ENCODE measurements around the gene AQP3.

The AQP3 gene

DNA sequence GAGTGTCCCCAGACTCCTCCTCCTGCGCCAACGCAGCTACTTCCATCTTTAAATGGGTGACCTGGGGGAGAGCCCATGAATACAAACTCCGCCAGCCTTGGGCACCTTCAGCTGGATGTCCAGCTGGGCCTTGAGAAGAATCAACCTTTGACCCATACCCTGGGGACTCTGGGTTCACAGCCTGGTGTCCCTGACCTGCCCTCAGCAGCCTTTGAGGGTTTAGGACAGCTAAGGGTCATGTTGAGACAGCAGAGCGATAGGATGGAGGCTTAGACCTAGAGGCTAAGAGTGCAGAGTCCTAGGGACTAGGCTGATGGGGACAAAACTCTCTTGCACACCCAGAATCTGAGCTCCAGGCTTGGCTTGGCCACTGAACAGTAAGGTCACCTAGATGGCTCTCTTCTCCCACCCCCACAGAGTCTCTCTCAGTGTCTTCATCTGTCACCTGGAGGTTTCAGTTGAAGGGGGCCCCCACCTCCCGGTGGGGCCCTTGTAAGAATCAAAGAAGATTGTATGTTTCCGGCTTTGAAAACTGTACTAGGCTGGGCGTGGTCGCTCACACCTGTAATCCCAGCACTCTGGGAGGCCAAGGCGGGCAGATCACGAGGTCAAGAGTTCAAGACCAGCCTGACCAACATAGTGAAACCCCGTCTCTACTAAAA lies 6.7 kb upstream of the AQP3 start:
- peaks cover 3% of the 10 kb centered on the region for H3K27me3 ChIP-seq
- no peaks in the 10 kb centered on the region for H3K4me1 ChIP-seq (ENCODE audit: control insufficient read depth in 1 of 2, insufficient read depth in 1 of 2, low read depth in 1 of 2, low read length in 1 of 2)
- TF ChIP-seq, protein P1, sequence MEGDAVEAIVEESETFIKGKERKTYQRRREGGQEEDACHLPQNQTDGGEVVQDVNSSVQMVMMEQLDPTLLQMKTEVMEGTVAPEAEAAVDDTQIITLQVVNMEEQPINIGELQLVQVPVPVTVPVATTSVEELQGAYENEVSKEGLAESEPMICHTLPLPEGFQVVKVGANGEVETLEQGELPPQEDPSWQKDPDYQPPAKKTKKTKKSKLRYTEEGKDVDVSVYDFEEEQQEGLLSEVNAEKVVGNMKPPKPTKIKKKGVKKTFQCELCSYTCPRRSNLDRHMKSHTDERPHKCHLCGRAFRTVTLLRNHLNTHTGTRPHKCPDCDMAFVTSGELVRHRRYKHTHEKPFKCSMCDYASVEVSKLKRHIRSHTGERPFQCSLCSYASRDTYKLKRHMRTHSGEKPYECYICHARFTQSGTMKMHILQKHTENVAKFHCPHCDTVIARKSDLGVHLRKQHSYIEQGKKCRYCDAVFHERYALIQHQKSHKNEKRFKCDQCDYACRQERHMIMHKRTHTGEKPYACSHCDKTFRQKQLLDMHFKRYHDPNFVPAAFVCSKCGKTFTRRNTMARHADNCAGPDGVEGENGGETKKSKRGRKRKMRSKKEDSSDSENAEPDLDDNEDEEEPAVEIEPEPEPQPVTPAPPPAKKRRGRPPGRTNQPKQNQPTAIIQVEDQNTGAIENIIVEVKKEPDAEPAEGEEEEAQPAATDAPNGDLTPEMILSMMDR (IDR thresholded peaks at IDR 0.05) = no peak
- no peak overlapping the region for H3K27ac ChIP-seq
- no peaks in the 10 kb centered on the region for H3K36me3 ChIP-seq
- no peaks in the 10 kb centered on the region for H3K9me3 ChIP-seq
- no peak overlapping the region for H3K4me3 ChIP-seq (ENCODE audit: low read depth in 1 of 2, low read length in 1 of 2)

DNA sequence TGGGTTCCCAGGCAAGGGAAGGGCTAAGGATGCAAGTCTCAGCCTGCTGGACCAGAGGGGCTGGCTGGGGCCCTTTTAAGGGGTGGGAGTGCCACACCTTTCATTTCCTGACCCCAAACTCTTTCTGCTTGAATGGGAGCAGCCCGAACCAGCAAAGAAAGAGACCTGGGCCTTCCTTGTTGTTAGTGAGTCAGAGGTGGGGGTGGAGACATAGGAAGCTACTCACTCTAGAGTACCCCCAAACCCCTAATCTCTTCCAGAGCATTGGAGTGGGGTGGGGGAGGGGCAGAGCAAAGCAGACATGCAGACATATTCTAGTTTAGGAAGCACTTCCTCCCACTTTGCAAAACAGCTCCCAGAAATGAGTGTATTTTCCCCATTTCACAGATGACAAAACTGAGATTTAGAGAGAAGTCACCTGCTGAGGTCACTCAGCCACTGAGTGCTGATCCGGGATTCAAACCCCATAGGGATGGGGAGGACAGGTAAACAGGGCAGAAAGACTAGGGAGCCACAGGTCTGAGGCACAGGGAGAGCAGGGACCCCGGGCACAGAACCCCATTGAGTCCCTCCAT lies 6.0 kb upstream of the AQP3 start:
- H3K36me3 ChIP-seq = no peaks in the 10 kb centered on the region
- H3K27ac ChIP-seq = no peak overlapping the region
- no peaks in the 10 kb centered on the region for H3K9me3 ChIP-seq
- no peaks in the 10 kb centered on the region for H3K4me1 ChIP-seq (ENCODE audit: control insufficient read depth in 1 of 2, insufficient read depth in 1 of 2, low read depth in 1 of 2, low read length in 1 of 2)
- TF ChIP-seq, protein P1 (IDR thresholded peaks at IDR 0.05) = no peak
- H3K27me3 ChIP-seq = peaks cover 10% of the 10 kb centered on the region
- H3K4me3 ChIP-seq (ENCODE audit: low read depth in 1 of 2, low read length in 1 of 2) = no peak overlapping the region

DNA sequence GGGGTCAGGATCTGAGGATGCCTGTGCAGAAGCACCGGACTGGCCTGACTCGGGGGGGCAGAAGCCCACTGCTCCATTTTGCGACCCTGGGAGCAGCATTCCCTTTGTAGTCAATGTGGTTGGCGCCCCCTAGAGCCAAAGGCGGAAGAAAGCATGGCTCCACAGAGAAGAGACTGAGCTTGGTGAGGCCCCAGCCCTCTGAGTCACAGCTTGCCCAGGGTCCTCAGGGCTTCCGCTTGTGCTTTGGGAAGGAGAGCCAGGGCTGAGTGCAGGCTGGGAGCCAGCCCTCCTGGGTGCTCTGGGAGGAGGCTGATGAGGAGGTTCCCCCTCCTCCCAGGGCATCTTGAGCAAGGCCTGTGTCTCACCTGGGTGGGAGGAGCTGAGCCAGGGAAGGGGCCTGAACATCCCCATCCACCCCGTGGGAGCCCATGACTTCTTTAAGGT lies 5.5 kb upstream of the AQP3 start:
- Histone ChIP-seq H3K27me3 (peaks cover 15% of the 10 kb centered on the region), H3K9me3 (no peaks in the 10 kb centered on the region), H3K36me3 (no peaks in the 10 kb centered on the region), H3K27ac (no peak overlapping the region), H3K4me1 (ENCODE audit: control insufficient read depth in 1 of 2, insufficient read depth in 1 of 2, low read depth in 1 of 2, low read length in 1 of 2) (peaks cover 0 to 1% of the 10 kb centered on the region in 2 experiments), H3K4me3 (ENCODE audit: low read depth in 1 of 2, low read length in 1 of 2) (no peak overlapping the region)
- TF ChIP-seq, protein P1 (IDR thresholded peaks at IDR 0.05) = no peak

DNA sequence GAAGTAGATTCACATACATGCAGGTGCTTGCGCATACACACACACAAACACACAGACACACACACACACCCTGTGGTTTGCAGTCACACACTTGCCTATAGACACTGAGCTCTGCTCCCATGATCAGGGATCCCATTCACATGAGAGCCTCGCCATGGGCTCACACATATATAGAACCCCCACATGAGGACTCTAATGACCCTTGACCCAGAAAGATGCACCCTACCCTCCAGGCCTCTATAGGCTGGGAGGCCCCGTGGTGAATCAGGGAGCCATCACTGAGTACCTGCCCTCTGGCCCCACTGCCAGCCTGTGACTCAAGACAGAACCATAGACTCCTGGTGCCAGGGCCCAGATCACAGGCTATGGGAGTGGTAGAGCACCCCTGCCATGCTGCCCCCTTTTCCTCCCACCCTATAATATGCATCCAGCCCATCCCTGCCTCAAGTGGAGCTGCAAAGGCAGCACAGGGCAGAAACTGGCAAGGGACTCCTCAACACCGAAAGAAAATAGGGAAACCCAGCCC lies 3.3 kb upstream of the AQP3 start:
- no peaks in the 10 kb centered on the region for H3K9me3 ChIP-seq
- peaks cover 7 to 10% of the 10 kb centered on the region in 2 experiments for H3K4me1 ChIP-seq (ENCODE audit: control insufficient read depth in 1 of 2, insufficient read depth in 1 of 2, low read depth in 1 of 2, low read length in 1 of 2)
- no peaks in the 10 kb centered on the region for H3K36me3 ChIP-seq
- TF ChIP-seq, protein P1 (IDR thresholded peaks at IDR 0.05) = no peak
- H3K27ac ChIP-seq = no peak overlapping the region
- no peak overlapping the region for H3K4me3 ChIP-seq (ENCODE audit: low read depth in 1 of 2, low read length in 1 of 2)
- H3K27me3 ChIP-seq = peaks cover 37% of the 10 kb centered on the region

DNA sequence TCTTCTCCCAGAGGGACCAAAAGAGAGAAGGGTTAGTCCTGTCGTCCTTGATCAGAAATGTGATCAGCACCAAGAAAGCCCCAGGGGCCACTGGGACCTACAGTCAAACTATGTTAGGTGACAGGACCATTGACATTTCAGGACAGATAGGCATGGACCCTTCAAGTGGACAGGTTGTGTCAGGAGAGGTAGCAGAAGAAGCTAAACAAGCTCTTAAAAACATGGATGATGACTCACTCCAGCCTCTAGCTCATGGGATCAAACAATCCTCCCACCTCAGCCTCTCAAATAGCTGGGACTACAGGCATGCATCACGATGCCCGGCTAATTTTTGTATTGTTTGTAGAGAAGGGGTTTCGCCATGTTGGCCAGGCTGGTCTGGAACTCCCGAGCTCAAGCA lies 2.3 kb upstream of the AQP3 start:
- Histone ChIP-seq H3K36me3 (no peaks in the 10 kb centered on the region), H3K4me1 (ENCODE audit: control insufficient read depth in 1 of 2, insufficient read depth in 1 of 2, low read depth in 1 of 2, low read length in 1 of 2) (peaks cover 7 to 10% of the 10 kb centered on the region in 2 experiments), H3K4me3 (ENCODE audit: low read depth in 1 of 2, low read length in 1 of 2) (no peak overlapping the region), H3K27me3 (peaks cover 44% of the 10 kb centered on the region), H3K9me3 (no peaks in the 10 kb centered on the region), H3K27ac (no peak overlapping the region)
- TF ChIP-seq, protein P1 (IDR thresholded peaks at IDR 0.05) = no peak
